ENCODE results near the gene CARMIL3.

- TF ChIP-seq POLR2A (IDR thresholded peaks at IDR 0.05) (no peak), CTCF (IDR thresholded peaks at IDR 0.05) (no peak)
These were observed 35.2 kb downstream of the CARMIL3 start for GRCh38 chr14:24087004-24087403.

All from right lobe of liver (tissue), 4 donors.